H9 (cell line): Measurements from ENCODE around the gene TERF2IP. TPM values are rescaled to one million over a fixed set of nuclear protein-coding genes. Genes with fewer than 3 reads are reported as not detected.

Source experiments
- DNase-seq: peaks from one replicate; pipeline ENCODE4 v3.0.0-alpha.2; 2017
- H2AFZ ChIP-seq: one replicate; pipeline ENCODE4 v1.6.1; 2013; ENCODE audit warnings: mild to moderate bottlenecking, low read length, control low read depth, moderate library complexity
- H2AK5ac ChIP-seq: 2 replicates; pipeline ENCODE4 v1.6.1; 2013; ENCODE audit warnings: low read length, control low read depth, mixed read lengths; ENCODE audit not compliant: insufficient read length
- H2BK120ac ChIP-seq: one replicate; pipeline ENCODE4 v1.6.1; 2013; ENCODE audit warnings: low read depth, mild to moderate bottlenecking, low read length, control low read depth, inconsistent platforms; ENCODE audit not compliant: poor library complexity, severe bottlenecking
- H2BK12ac ChIP-seq: 2 replicates; pipeline ENCODE4 v1.6.1; 2013; ENCODE audit warnings: low read length, control low read depth, mixed read lengths, low read depth; ENCODE audit not compliant: insufficient read length
- H2BK15ac ChIP-seq: 2 replicates; pipeline ENCODE4 v1.6.1; 2013; ENCODE audit warnings: low read depth, low read length, control low read depth
- H2BK20ac ChIP-seq: one replicate; pipeline ENCODE4 v1.6.1; 2013; ENCODE audit warnings: low read depth, mild to moderate bottlenecking, low read length, control low read depth, inconsistent platforms; ENCODE audit not compliant: poor library complexity, severe bottlenecking
- H2BK5ac ChIP-seq: 2 replicates; pipeline ENCODE4 v1.6.1; 2013; ENCODE audit warnings: low read length, control low read depth, mixed read lengths; ENCODE audit not compliant: insufficient read length
- H3K14ac ChIP-seq: 2 replicates; pipeline ENCODE4 v1.6.1; 2013; ENCODE audit warnings: low read length, control low read depth; ENCODE audit not compliant: insufficient read depth
- H3K18ac ChIP-seq: 2 replicates; pipeline ENCODE4 v1.6.1; 2013; ENCODE audit warnings: low read depth, mild to moderate bottlenecking, mixed read lengths, low read length, control low read depth; ENCODE audit not compliant: insufficient read length
- H3K23ac ChIP-seq: 2 replicates; pipeline ENCODE4 v1.6.1; 2013; ENCODE audit warnings: low read length, control low read depth, mixed read lengths, low read depth; ENCODE audit not compliant: insufficient read length
- H3K23me2 ChIP-seq: 2 replicates; pipeline ENCODE4 v1.6.1; 2013; ENCODE audit warnings: low read depth, mild to moderate bottlenecking, mixed read lengths, low read length, control low read depth; ENCODE audit not compliant: insufficient read length, poor library complexity, severe bottlenecking
- H3K27ac ChIP-seq: 2 replicates; pipeline ENCODE4 v1.5.1; 2013; ENCODE audit warnings: low read length, control low read depth, mixed read lengths, low read depth; ENCODE audit not compliant: insufficient read length
- H3K27me3 ChIP-seq: 2 replicates; pipeline ENCODE4 v1.6.1; 2013; ENCODE audit warnings: low read length, control low read depth, inconsistent platforms; ENCODE audit not compliant: insufficient read depth
- H3K4ac ChIP-seq: 2 replicates; pipeline ENCODE4 v1.6.1; 2013; ENCODE audit warnings: low read depth, mild to moderate bottlenecking, control low read depth, inconsistent platforms, low read length, moderate library complexity
- H3K4me1 ChIP-seq: 2 replicates; pipeline ENCODE4 v1.6.1; 2013; ENCODE audit warnings: low read length, control low read depth, inconsistent platforms; ENCODE audit not compliant: insufficient read depth
- H3K4me2 ChIP-seq: 2 replicates; pipeline ENCODE4 v1.6.1; 2013; ENCODE audit warnings: low read length, control low read depth, mixed read lengths; ENCODE audit not compliant: insufficient read length, insufficient read depth
- H3K56ac ChIP-seq: 2 replicates; pipeline ENCODE4 v1.6.1; 2013; ENCODE audit warnings: low read depth, mild to moderate bottlenecking, mixed read lengths, low read length, control low read depth; ENCODE audit not compliant: insufficient read length
- H3K79me1 ChIP-seq: 2 replicates; pipeline ENCODE4 v1.6.1; 2013; ENCODE audit warnings: low read depth, mild to moderate bottlenecking, moderate library complexity, low read length, control low read depth, inconsistent platforms; ENCODE audit not compliant: insufficient read depth, poor library complexity, severe bottlenecking
- H3K79me2 ChIP-seq: 2 replicates; pipeline ENCODE4 v1.6.1; 2013; ENCODE audit warnings: low read length, control low read depth, inconsistent platforms; ENCODE audit not compliant: insufficient read depth
- H3K9ac ChIP-seq: 2 replicates; pipeline ENCODE4 v1.6.1; 2013; ENCODE audit warnings: low read length, control low read depth, mixed read lengths; ENCODE audit not compliant: insufficient read length; ENCODE audit errors: extremely low read depth
- H3K9me3 ChIP-seq: one replicate; pipeline ENCODE4 v1.6.1; 2013; ENCODE audit warnings: low read depth, low read length, inconsistent platforms; ENCODE audit not compliant: control insufficient read depth
- H3T11ph ChIP-seq: one replicate; pipeline ENCODE4 v1.6.1; 2013; ENCODE audit warnings: mild to moderate bottlenecking, low read length, control low read depth, inconsistent platforms
- H4K20me1 ChIP-seq: one replicate; pipeline ENCODE4 v1.6.1; 2013; ENCODE audit not compliant: control insufficient read depth, insufficient read length, insufficient read depth
- H4K5ac ChIP-seq: 2 replicates; pipeline ENCODE4 v1.6.1; 2013; ENCODE audit warnings: low read depth, mild to moderate bottlenecking, mixed read lengths, low read length, control low read depth; ENCODE audit not compliant: insufficient read length
- H4K8ac ChIP-seq: replicated peaks from 2 replicates; pipeline ENCODE4 v1.6.1; 2013; ENCODE audit warnings: low read length, control low read depth, mixed read lengths, low read depth; ENCODE audit not compliant: insufficient read length
- H4K91ac ChIP-seq: 2 replicates; pipeline ENCODE4 v1.6.1; 2013; ENCODE audit warnings: low read depth, mild to moderate bottlenecking, moderate library complexity, mixed read lengths, low read length, control low read depth; ENCODE audit not compliant: insufficient read length
- H3K27ac Mint-ChIP-seq, 3 experiments: 2 replicates in 2 of 3; 3 replicates in 1 of 3; pipeline ENCODE4 v1.8.0; 2020 to 2021; ENCODE audit warnings: mixed read lengths in 3 of 3, mild to moderate bottlenecking in 1 of 3, moderate library complexity in 1 of 3
- H3K27me3 Mint-ChIP-seq: 2 replicates; pipeline ENCODE4 v1.8.0; 2021; ENCODE audit warnings: low read depth, mild to moderate bottlenecking, moderate library complexity, mixed read lengths
- H3K36me3 Mint-ChIP-seq, 3 experiments: 2 replicates in 2 of 3; 3 replicates in 1 of 3; pipeline ENCODE4 v1.8.0; 2020 to 2021; ENCODE audit warnings: low read depth in 3 of 3, mixed read lengths in 3 of 3; ENCODE audit not compliant: insufficient read depth in 1 of 3
- H3K4me1 Mint-ChIP-seq, 2 experiments: 2 replicates each; pipeline ENCODE4 v1.8.0; 2020; ENCODE audit warnings: mixed read lengths in 2 of 2
- H3K4me3 Mint-ChIP-seq, 2 experiments: 2 replicates in 1 of 2; 3 replicates in 1 of 2; pipeline ENCODE4 v1.8.0; 2020 to 2021; ENCODE audit warnings: mild to moderate bottlenecking in 2 of 2, mixed read lengths in 2 of 2, moderate library complexity in 1 of 2
- H3K9me3 Mint-ChIP-seq, 2 experiments: 2 replicates in 1 of 2; 3 replicates in 1 of 2; pipeline ENCODE4 v1.8.0; 2020; ENCODE audit warnings: mild to moderate bottlenecking in 2 of 2, mixed read lengths in 2 of 2, moderate library complexity in 1 of 2
- CTCF ChIP-seq: fragments of 200-600 bp; sonication (generic); conservative IDR thresholded peaks from 3 replicates; pipeline ENCODE4 v1.8.0; 2021; ENCODE audit warnings: antibody characterized with exemption, mild to moderate bottlenecking
- WGBS: extraction: QIAGEN DNeasy Blood & Tissue Kit; methylation state at CpG from one replicate; pipeline ENCODE4 v1.1.7; 2013; ENCODE audit warnings: missing lambda C conversion rate, low lambda C conversion rate, mixed read lengths; ENCODE audit not compliant: insufficient read length; ENCODE audit errors: extremely low coverage; 5-methylcytosine and 5-hydroxymethylcytosine counted together
- total RNA-seq: library from RNA; stranded (reverse); gene quantifications from 2 replicates; pipeline ENCODE4 v1.2.1, GENCODE V29; 2021

TERF2IP gene
- total RNA-seq, 1 experiment from 2014 or later, result 15.6 TPM

- Histone ChIP-seq H4K5ac (no peak overlapping the region), H3K4me1 (no peaks in the 10 kb centered on the region), H3K56ac (no peak overlapping the region), H3K14ac (no peak overlapping the region), H3K79me2 (no peaks in the 10 kb centered on the region), H3K18ac (no peak overlapping the region), H4K91ac (no peak overlapping the region), H3K4me2 (no peak overlapping the region), H4K20me1 (no peaks in the 10 kb centered on the region), H3T11ph (no peak overlapping the region), H3K4ac (no peak overlapping the region), H2BK15ac (no peak overlapping the region), H2BK12ac (no peak overlapping the region), H3K9me3 (no peaks in the 10 kb centered on the region), H3K9ac (no peak overlapping the region), H3K27me3 (no peaks in the 10 kb centered on the region), H2AFZ (no peak overlapping the region), H3K23ac (no peak overlapping the region), H2BK20ac (no peak overlapping the region), H3K27ac (no peak overlapping the region), H2AK5ac (no peak overlapping the region), H3K23me2 (peaks cover 11% of the 10 kb centered on the region), H3K79me1 (no peaks in the 10 kb centered on the region), H4K8ac (no peak overlapping the region), H2BK5ac (no peak overlapping the region), H2BK120ac (no peak overlapping the region)
- Mint-ChIP-seq H3K27ac (0 out of 7 replicates have a peak overlapping the region, but pooled peaks of 1 of the 3 experiments have one; percentile 4), H3K27me3 (peaks cover 3% of the 10 kb centered on the region), H3K9me3 (no peaks in the 10 kb centered on the region), H3K36me3 (peaks cover 37 to 64% (median 60%) of the 10 kb centered on the region in 3 experiments), H3K4me3 (no peak overlapping the region), H3K4me1 (peaks cover 4% of the 10 kb centered on the region in 2 experiments; a peak in 3 of 4 replicates)
- DNase-seq, result no peak
- TF ChIP-seq CTCF, result no peak
- WGBS, result no CpG with 5 or more reads among the region's 4 CpGs
Measured at GRCh38 chr16:75626806-75627205, 20.8 kb upstream of the TERF2IP start.
